Small intestine (tissue), 7 donors: ENCODE data around the gene ZFR. TPM values are rescaled to one million over a fixed set of nuclear protein-coding genes. Genes with fewer than 3 reads are reported as not detected.

Experiments
- DNase-seq, 2 donors: peaks; one replicate each; pipeline versions ENCODE4 v3.0.0 to v3.0.0-alpha.2; 2013
- FAIRE-seq: peaks from 2 replicates; lab custom pipeline; 2012; peaks lifted over from hg19 to GRCh38; lab: Jason Lieb, UNC
- H3K27ac ChIP-seq, 3 donors: one replicate each; pipeline ENCODE4 v1.5.1; 2013; ENCODE audit warnings: low read length in 2 of 3, mild to moderate bottlenecking in 2 of 3, control low read depth in 1 of 3, inconsistent platforms in 1 of 3, low read depth in 1 of 3, moderate library complexity in 1 of 3
- H3K27me3 ChIP-seq, 3 donors: one replicate each; pipeline ENCODE4 v1.6.1; 2013; ENCODE audit warnings: low read length in 3 of 3, inconsistent platforms in 1 of 3; ENCODE audit not compliant: control insufficient read depth in 3 of 3, insufficient read depth in 3 of 3
- H3K36me3 ChIP-seq, 3 donors: one replicate each; pipeline ENCODE4 v1.6.1; 2013; ENCODE audit warnings: low read length in 3 of 3, inconsistent platforms in 1 of 3, low read depth in 1 of 3, mild to moderate bottlenecking in 1 of 3, moderate library complexity in 1 of 3; ENCODE audit not compliant: control insufficient read depth in 3 of 3, insufficient read depth in 2 of 3
- H3K4me1 ChIP-seq, 3 donors: one replicate each; pipeline ENCODE4 v1.6.1; 2013; ENCODE audit warnings: low read length in 2 of 3, inconsistent platforms in 1 of 3, low read depth in 1 of 3, mild to moderate bottlenecking in 1 of 3, moderate library complexity in 1 of 3; ENCODE audit not compliant: control insufficient read depth in 3 of 3, insufficient read depth in 2 of 3
- H3K4me3 ChIP-seq, 3 donors: one replicate each; pipeline ENCODE4 v1.5.1; 2013; ENCODE audit warnings: low read length in 3 of 3, control low read depth in 1 of 3, inconsistent platforms in 1 of 3, low read depth in 1 of 3, mild to moderate bottlenecking in 1 of 3, moderate library complexity in 1 of 3
- H3K9me3 ChIP-seq, 2 donors: one replicate each; pipeline ENCODE4 v1.6.1; 2013; ENCODE audit warnings: low read depth in 1 of 2, low read length in 1 of 2; ENCODE audit not compliant: control insufficient read depth in 2 of 2, insufficient read depth in 1 of 2
- WGBS, 3 donors: extraction: QIAGEN DNeasy Blood & Tissue Kit; methylation state at CpG; one replicate each; pipeline ENCODE4 v1.1.7; 2013; 5-methylcytosine and 5-hydroxymethylcytosine counted together
- polyA plus RNA-seq, 4 donors: library from polyadenylated mRNA; stranded (reverse) in 3 of 4; unstranded in 1 of 4; fragments of 200-250 nt in 3 of 4; fragments of 120-200 nt in 1 of 4; gene quantifications; one replicate each; pipeline versions ENCODE4 v1.2.1 to v1.2.3, GENCODE V29; 2013
- donor health status: healthy with polysubstance abuse.
- donor health status: control.
- donor health status: control.
- donor health status: Bipolar disorder and iron deficiency.
- donor health status: healthy.

Gene ZFR
- polyA plus RNA-seq, 4 donors: 28.2 to 71.0 (median 30.3) TPM

DNA sequence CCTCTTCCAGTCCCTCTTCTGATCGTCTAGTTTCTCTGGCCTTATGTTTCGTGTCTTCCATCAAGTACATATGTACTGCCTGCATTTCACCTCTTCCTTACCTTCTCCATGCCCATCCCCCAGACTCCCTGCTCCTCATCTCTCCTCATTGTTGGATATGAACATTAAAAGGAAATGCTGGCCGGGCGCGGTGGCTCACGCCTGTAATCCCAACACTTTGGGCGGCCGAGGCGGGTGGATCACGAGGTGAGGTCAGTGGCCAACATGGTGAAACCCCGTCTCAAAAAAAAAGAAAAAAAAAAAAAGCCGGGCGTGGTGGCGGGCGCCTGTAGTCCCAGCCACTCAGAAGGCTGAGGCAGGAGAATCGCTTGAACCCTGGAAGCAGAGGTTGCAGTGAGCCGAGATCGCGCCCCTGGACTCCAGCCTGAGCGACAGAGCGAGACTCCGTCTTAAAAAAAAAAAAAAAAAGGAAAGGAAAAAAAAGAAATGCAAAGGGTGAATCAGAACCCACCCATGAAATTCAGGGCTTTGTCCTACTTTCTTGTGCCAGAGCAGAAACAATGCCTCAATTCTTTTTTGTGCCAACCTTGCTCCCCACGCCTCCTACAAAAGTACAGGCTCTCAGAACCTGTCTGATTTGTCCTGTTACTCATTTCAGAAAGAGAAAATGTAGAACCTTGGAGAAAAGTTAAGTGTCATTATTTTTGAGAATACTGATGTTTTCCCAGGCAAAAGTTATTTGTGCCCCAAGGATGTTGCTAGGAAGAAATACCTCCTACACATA, 1.5 kb upstream of the ZFR start:
- DNase-seq (peak in 1 of 2 donors; percentile 11), FAIRE-seq (no peak)
- no peaks in the 10 kb centered on the region for H3K27me3 ChIP-seq
- H3K36me3 ChIP-seq: peaks cover 0 to 2% (median 0%) of the 10 kb centered on the region in 3 donors
- 83 to 86% (median 85%) methylated on average over 23 of the region's 23 CpGs for WGBS, 3 donors
- H3K4me1 ChIP-seq: peaks cover 0 to 14% (median 2%) of the 10 kb centered on the region in 3 donors
- no peak overlapping the region for H3K4me3 ChIP-seq
- H3K27ac ChIP-seq: peak overlapping the region in 1 of 3 donors; percentile 61
- no peaks in the 10 kb centered on the region for H3K9me3 ChIP-seq

GRCh38 chr5:32445287-32445758, 783 bp upstream of the ZFR start:
- WGBS, 3 donors: 86 to 95% (median 88%) methylated on average over 10 of the region's 10 CpGs
- H3K9me3 ChIP-seq: no peaks in the 10 kb centered on the region
- H3K36me3 ChIP-seq: peaks cover 0 to 5% (median 0%) of the 10 kb centered on the region in 3 donors
- H3K27me3 ChIP-seq: no peaks in the 10 kb centered on the region
- DNase-seq: peak in 1 of 2 donors; percentile 12
- H3K4me3 ChIP-seq: no peak overlapping the region
- FAIRE-seq: no peak
- H3K4me1 ChIP-seq: peaks cover 0 to 14% (median 2%) of the 10 kb centered on the region in 3 donors
- H3K27ac ChIP-seq: no peak overlapping the region

DNA sequence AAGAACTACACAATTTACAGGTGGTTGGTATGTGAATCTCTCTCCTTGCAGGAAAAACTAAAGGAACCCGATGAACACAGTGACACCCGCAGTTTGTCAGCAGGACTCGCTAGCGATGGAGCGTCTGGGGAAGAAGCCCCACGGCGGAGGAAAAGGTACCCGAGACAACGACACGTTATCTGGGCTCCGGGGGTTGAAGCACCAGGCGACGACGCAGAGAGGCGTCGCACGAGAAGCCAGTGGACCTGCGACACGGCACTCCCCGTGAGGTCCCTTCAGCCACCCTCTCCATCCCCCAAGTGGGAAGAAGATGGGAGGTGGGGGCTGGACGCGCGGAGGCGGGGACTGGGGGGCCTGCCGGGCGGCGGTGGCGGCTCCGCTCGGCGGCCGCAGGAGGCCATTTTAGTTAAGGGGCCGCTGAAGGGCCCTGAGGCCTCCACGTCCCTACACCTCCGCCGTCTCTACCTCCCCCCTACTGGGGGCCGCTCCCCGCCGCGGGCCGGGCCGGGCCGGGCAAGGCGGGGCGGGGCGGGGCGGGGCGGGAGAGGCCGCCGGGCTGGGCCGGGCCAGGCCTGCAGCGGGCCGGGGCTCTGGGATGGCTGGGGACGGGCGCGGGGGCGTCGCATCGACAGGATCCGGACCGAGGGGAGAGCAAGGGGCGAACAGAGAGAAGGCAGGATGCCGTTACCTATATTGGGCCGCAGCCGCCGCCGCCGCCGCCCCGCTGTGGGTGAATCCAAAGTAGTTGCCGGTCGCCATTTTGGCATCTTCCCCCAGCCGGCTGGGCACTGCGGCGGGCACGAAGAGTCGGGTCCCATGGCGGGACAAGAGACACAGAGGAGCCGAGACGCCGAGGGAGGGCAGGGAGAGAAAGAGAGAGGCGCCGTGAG, 754 bp downstream of the ZFR start:
- Histone ChIP-seq H3K9me3 (no peaks in the 10 kb centered on the region), H3K27me3 (no peaks in the 10 kb centered on the region), H3K36me3 (peaks cover 0 to 7% (median 0%) of the 10 kb centered on the region in 3 donors), H3K4me1 (peaks cover 0 to 14% (median 2%) of the 10 kb centered on the region in 3 donors), H3K4me3 (peak overlapping the region; percentile 76 to 97 (median 82)), H3K27ac (peak overlapping the region; percentile 85 to 94 (median 93))
- DNase-seq (peak; percentile 35 to 85), FAIRE-seq (no peak)
- WGBS, 3 donors: 0 to 1% (median 0%) methylated on average over 35 to 83 of the region's 83 CpGs

DNA sequence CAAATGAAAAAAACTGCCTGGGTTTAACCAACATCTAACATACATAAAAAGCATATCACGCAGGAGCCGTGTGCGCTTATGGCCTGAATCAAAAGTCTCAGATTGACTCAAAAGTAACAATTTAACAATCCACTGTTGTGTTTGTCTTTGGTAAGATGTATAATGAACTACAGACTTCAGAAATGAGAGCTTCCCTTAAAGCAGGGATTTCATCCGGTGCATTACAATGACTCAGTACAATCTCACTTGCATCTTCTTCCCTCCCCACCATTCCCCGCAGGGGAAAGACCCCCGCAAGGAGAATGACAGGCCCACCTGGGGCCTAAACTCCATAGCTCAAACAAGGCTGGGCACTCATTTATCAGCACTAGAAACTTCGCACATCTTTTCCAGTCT, 1.4 kb downstream of the ZFR start:
- 10 to 13% (median 11%) methylated on average over 7 of the region's 7 CpGs for WGBS, 3 donors
- H3K27me3 ChIP-seq: no peaks in the 10 kb centered on the region
- FAIRE-seq: no peak
- H3K9me3 ChIP-seq: no peaks in the 10 kb centered on the region
- H3K4me3 ChIP-seq: peak overlapping the region; percentile 76 to 97 (median 82)
- no peak for DNase-seq
- H3K36me3 ChIP-seq: peaks cover 0 to 7% (median 0%) of the 10 kb centered on the region in 3 donors
- peaks cover 0 to 14% (median 2%) of the 10 kb centered on the region in 3 donors for H3K4me1 ChIP-seq
- H3K27ac ChIP-seq: peak overlapping the region in 2 of 3 donors; percentile 60 to 93

DNA sequence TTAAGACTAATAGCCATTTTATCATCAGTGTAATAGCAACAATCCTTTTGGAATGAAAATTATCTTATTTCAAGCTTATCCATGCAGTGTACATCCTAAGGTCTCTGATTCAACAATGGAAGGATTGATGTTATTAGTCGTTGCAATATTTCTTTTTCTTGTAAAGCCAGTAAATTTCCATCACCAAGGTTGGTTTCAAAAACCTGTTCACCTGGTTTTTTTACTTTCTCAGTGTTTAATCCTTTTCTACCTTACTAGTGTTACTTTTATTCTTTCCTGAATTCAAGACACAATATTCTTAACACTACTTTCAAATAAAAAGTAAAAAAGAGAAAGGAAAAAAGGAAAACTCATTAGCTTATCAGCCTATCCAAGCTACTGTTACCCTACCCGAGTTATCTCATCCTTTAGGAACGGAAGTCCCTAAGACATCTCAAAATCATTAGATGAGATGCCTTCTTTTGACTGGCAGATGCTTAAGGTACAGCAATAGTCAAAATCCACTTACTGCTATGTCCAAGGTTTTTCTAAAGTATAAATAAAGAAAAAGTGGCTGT, 5.4 kb downstream of the ZFR start:
- peaks cover 0 to 14% (median 2%) of the 10 kb centered on the region in 3 donors for H3K4me1 ChIP-seq
- H3K4me3 ChIP-seq: no peak overlapping the region
- no peaks in the 10 kb centered on the region for H3K27me3 ChIP-seq
- peaks cover 0 to 11% (median 0%) of the 10 kb centered on the region in 3 donors for H3K36me3 ChIP-seq
- no peak for FAIRE-seq
- no peak for DNase-seq
- H3K9me3 ChIP-seq: no peaks in the 10 kb centered on the region
- H3K27ac ChIP-seq: no peak overlapping the region
- 44 to 73% (median 52%) methylated on average over 3 of the region's 3 CpGs for WGBS, 3 donors

DNA sequence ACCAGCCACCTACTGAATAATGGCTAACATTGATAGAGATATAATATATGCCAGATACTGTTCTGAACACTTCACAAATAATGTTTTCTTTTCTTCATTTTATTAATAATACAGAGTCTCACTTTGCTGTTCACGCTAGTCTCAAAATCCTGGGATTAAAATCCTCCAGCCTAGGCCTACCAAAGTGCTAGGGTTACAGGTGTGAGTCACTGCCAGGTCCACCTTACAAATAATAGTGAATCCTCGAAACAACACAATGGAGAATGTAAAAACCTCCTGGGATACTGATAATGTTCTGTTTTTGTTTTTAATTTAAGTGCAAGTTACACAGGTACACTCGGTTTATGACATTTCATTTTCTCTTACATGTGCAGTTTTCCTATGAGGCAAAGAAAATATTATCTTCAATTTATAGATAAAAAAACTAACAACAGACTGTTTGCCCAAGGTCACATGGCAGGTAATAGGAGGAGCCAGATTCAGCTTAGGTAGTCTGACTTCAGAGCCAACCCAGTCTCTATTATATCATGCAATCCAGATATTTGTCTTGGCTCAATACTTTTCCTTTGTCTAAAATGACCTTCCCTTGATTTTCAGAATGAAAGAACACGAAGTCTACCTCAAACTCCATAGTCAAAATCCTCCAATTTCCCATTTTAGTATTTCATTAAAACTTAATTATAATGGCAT, 7.8 kb downstream of the ZFR start:
- Histone ChIP-seq H3K36me3 (peaks cover 0 to 21% (median 0%) of the 10 kb centered on the region in 3 donors), H3K27ac (no peak overlapping the region), H3K27me3 (no peaks in the 10 kb centered on the region), H3K9me3 (no peaks in the 10 kb centered on the region), H3K4me1 (peaks cover 0 to 12% (median 2%) of the 10 kb centered on the region in 3 donors), H3K4me3 (no peak overlapping the region)
- peak; percentile 39 to 45 for DNase-seq
- WGBS, 3 donors: 77 to 88% (median 79%) methylated on average over 4 of the region's 4 CpGs
- no peak for FAIRE-seq

- H3K9me3 ChIP-seq: no peaks in the 10 kb centered on the region
- no peak overlapping the region for H3K27ac ChIP-seq
- peaks cover 0 to 17% (median 0%) of the 10 kb centered on the region in 3 donors for H3K36me3 ChIP-seq
- WGBS, 3 donors: 64 to 74% (median 73%) methylated on average over 3 of the region's 3 CpGs
- FAIRE-seq (no peak), DNase-seq (peak in 1 of 2 donors; percentile 19)
- peaks cover 0 to 12% (median 2%) of the 10 kb centered on the region in 3 donors for H3K4me1 ChIP-seq
- no peak overlapping the region for H3K4me3 ChIP-seq
- H3K27me3 ChIP-seq: no peaks in the 10 kb centered on the region
These were observed 9.2 kb downstream of the ZFR start for GRCh38 chr5:32435383-32435782.
